IMR-90 (cell line): ENCODE data around the gene ADAMTSL2. TPM values are rescaled to one million over a fixed set of nuclear protein-coding genes. Genes with fewer than 3 reads are reported as not detected.

Experiments used
- ATAC-seq: fragments of 200-7000 bp; cut with Tn5 transposase; 2 replicates; pipeline ENCODE4 v1.9.1; 2020; ENCODE audit warnings: low read depth, mild to moderate bottlenecking, moderate library complexity
- BruUV-seq: library from RNA; stranded (reverse); fragments of 400-500 nt; replicated peaks from 2 replicates; lab custom pipeline; 2021; lab: Mats Ljungman, UMichigan
- CTCF ChIA-PET: fragments of 300-600 bp; formaldehyde crosslinking; extraction: SDS; loops from one replicate; lab custom pipeline; 2021; ENCODE audit warnings: antibody characterized with exemption; lab: Yijun Ruan, JAX
- POLR2A ChIA-PET: fragments of 300-600 bp; sonication (Branson Sonifier 250); formaldehyde crosslinking; loops from one replicate; lab custom pipeline; 2022; ENCODE audit warnings: antibody characterized with exemption; ENCODE audit not compliant: unreplicated experiment; lab: Charles Lee
- DNase-seq: peaks from one replicate; pipeline ENCODE4 v3.0.0; 2013
- H2AFZ ChIP-seq: replicated peaks from 2 replicates; pipeline ENCODE3; 2013; ENCODE audit warnings: low read length, mild to moderate bottlenecking; ENCODE audit not compliant: poor library complexity
- H2AK5ac ChIP-seq: 2 replicates; pipeline ENCODE4 v1.6.1; 2013; ENCODE audit warnings: low read depth, low read length, inconsistent platforms
- H2AK9ac ChIP-seq: replicated peaks from 2 replicates; pipeline ENCODE3; 2013; ENCODE audit warnings: mild to moderate bottlenecking, low read depth, low read length, moderate library complexity; ENCODE audit not compliant: poor library complexity
- H2BK120ac ChIP-seq: 2 replicates; pipeline ENCODE4 v1.6.1; 2013; ENCODE audit warnings: low read depth, low read length, inconsistent platforms
- H2BK15ac ChIP-seq: 3 replicates; pipeline ENCODE4 v1.6.1; 2013; ENCODE audit warnings: low read depth, low read length, inconsistent platforms
- H2BK20ac ChIP-seq: 2 replicates; pipeline ENCODE4 v1.6.1; 2013; ENCODE audit warnings: low read depth, mild to moderate bottlenecking, inconsistent platforms, low read length, moderate library complexity
- H2BK5ac ChIP-seq: 2 replicates; pipeline ENCODE4 v1.6.1; 2013; ENCODE audit warnings: mild to moderate bottlenecking, low read depth, low read length, inconsistent platforms; ENCODE audit not compliant: poor library complexity, severe bottlenecking
- H3K14ac ChIP-seq: replicated peaks from 2 replicates; pipeline ENCODE4 v1.6.1; 2013; ENCODE audit warnings: low read depth, low read length, inconsistent platforms
- H3K18ac ChIP-seq: 2 replicates; pipeline ENCODE4 v1.6.1; 2013; ENCODE audit warnings: low read depth, low read length, control low read depth
- H3K23ac ChIP-seq: 2 replicates; pipeline ENCODE4 v1.6.1; 2013; ENCODE audit warnings: low read depth, low read length, inconsistent platforms
- H3K27ac ChIP-seq: 2 replicates; pipeline ENCODE4 v1.5.1; 2013; ENCODE audit warnings: mild to moderate bottlenecking, control low read depth, low read length; ENCODE audit not compliant: insufficient read depth
- H3K27me3 ChIP-seq: 2 replicates; pipeline ENCODE4 v1.6.1; 2013; ENCODE audit warnings: low read length; ENCODE audit not compliant: control insufficient read depth, insufficient read depth
- H3K36me3 ChIP-seq: 2 replicates; pipeline ENCODE4 v1.6.1; 2013; ENCODE audit warnings: low read length, mixed read lengths; ENCODE audit not compliant: control insufficient read depth, insufficient read depth
- H3K4ac ChIP-seq: 2 replicates; pipeline ENCODE4 v1.6.1; 2013; ENCODE audit warnings: low read depth, low read length, inconsistent platforms
- H3K4me1 ChIP-seq: 2 replicates; pipeline ENCODE4 v1.6.1; 2013; ENCODE audit warnings: low read length, mixed read lengths; ENCODE audit not compliant: control insufficient read depth, insufficient read depth
- H3K4me2 ChIP-seq: 2 replicates; pipeline ENCODE4 v1.6.1; 2013; ENCODE audit warnings: low read depth, mild to moderate bottlenecking, control low read depth, low read length, moderate library complexity
- H3K4me3 ChIP-seq: 2 replicates; pipeline ENCODE4 v1.5.1; 2013; ENCODE audit warnings: low read depth, mild to moderate bottlenecking, control low read depth, low read length, moderate library complexity; ENCODE audit not compliant: insufficient read depth
- H3K56ac ChIP-seq: 2 replicates; pipeline ENCODE4 v1.6.1; 2013; ENCODE audit warnings: low read length, inconsistent platforms; ENCODE audit not compliant: insufficient read depth; ENCODE audit errors: extremely low read depth
- H3K79me1 ChIP-seq, 2 experiments: 2 replicates each; pipeline ENCODE4 v1.6.1; 2013; ENCODE audit warnings: low read length in 2 of 2, inconsistent platforms in 1 of 2, low read depth in 1 of 2
- H3K9ac ChIP-seq: 2 replicates; pipeline ENCODE4 v1.6.1; 2013; ENCODE audit warnings: low read depth, low read length, control low read depth
- H3K9me1 ChIP-seq: 2 replicates; pipeline ENCODE4 v1.6.1; 2013; ENCODE audit warnings: low read length, inconsistent platforms; ENCODE audit not compliant: insufficient read depth
- H3K9me3 ChIP-seq: 2 replicates; pipeline ENCODE4 v1.6.1; 2013; ENCODE audit warnings: low read length; ENCODE audit not compliant: control insufficient read depth, insufficient read depth
- H4K20me1 ChIP-seq: 2 replicates; pipeline ENCODE4 v1.6.1; 2013; ENCODE audit warnings: low read length, inconsistent platforms; ENCODE audit not compliant: insufficient read depth
- H4K5ac ChIP-seq: 2 replicates; pipeline ENCODE4 v1.6.1; 2013; ENCODE audit warnings: mild to moderate bottlenecking, low read depth, low read length, control low read depth
- H4K8ac ChIP-seq, 2 experiments: 2 replicates each; pipeline ENCODE4 v1.6.1; 2013; ENCODE audit warnings: low read depth in 2 of 2, low read length in 2 of 2, control low read depth in 1 of 2, inconsistent platforms in 1 of 2
- H4K91ac ChIP-seq: 2 replicates; pipeline ENCODE4 v1.6.1; 2013; ENCODE audit warnings: low read depth, low read length, inconsistent platforms; ENCODE audit not compliant: insufficient read depth
- CHD1 ChIP-seq: IDR thresholded peaks from 2 replicates; pipeline ENCODE4 v1.6.1; 2012; ENCODE audit warnings: low read depth, low read length, improper control_type of control experiment
- MAZ ChIP-seq: IDR thresholded peaks from 2 replicates; pipeline ENCODE4 v1.6.1; 2012; ENCODE audit warnings: low read depth, mild to moderate bottlenecking, low read length, improper control_type of control experiment, moderate library complexity, borderline replicate concordance
- WGBS, 2 experiments: methylation state at CpG; one replicate each; pipeline versions ENCODE4 v1.1.5 to v1.1.7; 2013; ENCODE audit warnings: missing lambda C conversion rate in 2 of 2; ENCODE audit not compliant: insufficient read length in 1 of 2; ENCODE audit errors: extremely low coverage in 2 of 2; 5-methylcytosine and 5-hydroxymethylcytosine counted together
- dilution Hi-C: fragments of 300-500 bp; cut with HindIII; formaldehyde crosslinking; loops from one replicate; pipeline ENCODE4 v1.14.3; 2018; ENCODE audit warnings: low sequenced_read_pairs; ENCODE audit not compliant: unreplicated experiment
- in situ Hi-C: fragments of 300-500 bp; cut with MboI; formaldehyde crosslinking; loops from 3 replicates; pipeline ENCODE4 v1.14.3; 2019; ENCODE audit warnings: low sequenced_read_pairs, inconsistent platforms, mixed read lengths
- intact Hi-C: fragments of 100-400 bp; cut with micrococcal nuclease; formaldehyde crosslinking; loops from 2 replicates; pipeline ENCODE4 v1.10.0; 2022
- polyA plus RNA-seq, 3 experiments: library from polyadenylated mRNA; depleted of rRNA; stranded (reverse); fragments of >200 nt; gene quantifications; 2 replicates each; pipeline ENCODE4 v1.2.3, GENCODE V29; 2012; ENCODE audit warnings: low replicate concordance in 1 of 3
- total RNA-seq: library from RNA; depleted of rRNA; stranded (reverse); fragments of >200 nt; gene quantifications from 2 replicates; pipeline ENCODE4 v1.2.3, GENCODE V29; 2012

The ADAMTSL2 gene
- total and polyA plus RNA-seq, 2 of the 4 experiments (the other 2 are of a cell fraction), result not detected

GRCh38 chr9:133560311-133560710 is 25.8 kb downstream of the ADAMTSL2 start:
- peaks cover 3% of the 10 kb centered on the region; the same call in 1 of the 2 replicates for H3K9me1 ChIP-seq
- in situ Hi-C loops, result no loop called here
- no peak overlapping the region for H3K27ac ChIP-seq
- H3K56ac ChIP-seq, result no peak overlapping the region
- H3K4me2 ChIP-seq, result no peak overlapping the region
- no peak overlapping the region for H2BK20ac ChIP-seq
- H2AK5ac ChIP-seq, result no peak overlapping the region
- dilution Hi-C loops, result no loop called here
- H3K79me1 ChIP-seq, result no peaks in the 10 kb centered on the region
- no peak for ATAC-seq
- BruUV-seq, result no TSS peak
- WGBS, 2 experiments, result 69% methylated on average over 5 of the region's 15 CpGs; no CpG with 5 or more reads in 1 of the 2 experiments
- H3K4ac ChIP-seq, result no peak overlapping the region
- H4K20me1 ChIP-seq, result no peaks in the 10 kb centered on the region
- no peak overlapping the region for H3K18ac ChIP-seq
- no peak overlapping the region for H2BK120ac ChIP-seq
- CTCF ChIA-PET, result no interaction called here
- H3K4me3 ChIP-seq, result no peak overlapping the region
- no peak overlapping the region for H3K14ac ChIP-seq
- H3K9ac ChIP-seq, result no peak overlapping the region
- H3K27me3 ChIP-seq, result peaks cover 14% of the 10 kb centered on the region; the same call in 1 of the 2 replicates
- no peak overlapping the region for H2AK9ac ChIP-seq
- no peak overlapping the region for H3K23ac ChIP-seq
- H2AFZ ChIP-seq, result no peak overlapping the region
- intact Hi-C loops, result no loop called here
- no peak for DNase-seq
- no peak overlapping the region for H4K8ac ChIP-seq
- no peak overlapping the region for H2BK15ac ChIP-seq
- peaks cover 18% of the 10 kb centered on the region for H3K4me1 ChIP-seq
- POLR2A ChIA-PET, result no interaction called here
- TF ChIP-seq CHD1, result no peak
- no peak for TF ChIP-seq MAZ
- H4K91ac ChIP-seq, result no peak overlapping the region
- no peaks in the 10 kb centered on the region for H3K36me3 ChIP-seq
- no peak overlapping the region for H4K5ac ChIP-seq
- H3K9me3 ChIP-seq, result no peaks in the 10 kb centered on the region
- H2BK5ac ChIP-seq, result no peak overlapping the region
